MM.1S (cell line): ENCODE measurements around the gene NID2.

Source experiments
- EZH2 ChIP-seq: fragments of 300-600 bp; sonication (generic); optimal IDR thresholded peaks from 2 replicates; pipeline ENCODE3; 2017; ENCODE audit warnings: low read depth, mild to moderate bottlenecking, antibody characterized with exemption, low read length, mixed read lengths
- EZH2phosphoT487 ChIP-seq: fragments of 300-600 bp; sonication (generic); IDR thresholded peaks from 2 replicates; pipeline ENCODE4 v1.6.1; 2018; ENCODE audit warnings: antibody characterized with exemption, low read length
- TF ChIP-seq, protein P1 (sequence below): fragments of 300-600 bp; sonication (generic); IDR thresholded peaks from 2 replicates; pipeline ENCODE4 v1.5.1; 2016; ENCODE audit warnings: antibody characterized with exemption, low read length, mixed read lengths

- TF ChIP-seq, protein P1, sequence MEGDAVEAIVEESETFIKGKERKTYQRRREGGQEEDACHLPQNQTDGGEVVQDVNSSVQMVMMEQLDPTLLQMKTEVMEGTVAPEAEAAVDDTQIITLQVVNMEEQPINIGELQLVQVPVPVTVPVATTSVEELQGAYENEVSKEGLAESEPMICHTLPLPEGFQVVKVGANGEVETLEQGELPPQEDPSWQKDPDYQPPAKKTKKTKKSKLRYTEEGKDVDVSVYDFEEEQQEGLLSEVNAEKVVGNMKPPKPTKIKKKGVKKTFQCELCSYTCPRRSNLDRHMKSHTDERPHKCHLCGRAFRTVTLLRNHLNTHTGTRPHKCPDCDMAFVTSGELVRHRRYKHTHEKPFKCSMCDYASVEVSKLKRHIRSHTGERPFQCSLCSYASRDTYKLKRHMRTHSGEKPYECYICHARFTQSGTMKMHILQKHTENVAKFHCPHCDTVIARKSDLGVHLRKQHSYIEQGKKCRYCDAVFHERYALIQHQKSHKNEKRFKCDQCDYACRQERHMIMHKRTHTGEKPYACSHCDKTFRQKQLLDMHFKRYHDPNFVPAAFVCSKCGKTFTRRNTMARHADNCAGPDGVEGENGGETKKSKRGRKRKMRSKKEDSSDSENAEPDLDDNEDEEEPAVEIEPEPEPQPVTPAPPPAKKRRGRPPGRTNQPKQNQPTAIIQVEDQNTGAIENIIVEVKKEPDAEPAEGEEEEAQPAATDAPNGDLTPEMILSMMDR = no peak
- TF ChIP-seq EZH2 (no peak), EZH2phosphoT487 (no peak)
Observed at GRCh38 chr14:52026901-52027300, 42.0 kb downstream of the NID2 start.
